Thymus (tissue), 11 donors: ENCODE data around the gene FOXR1. TPM values are rescaled to one million over a fixed set of nuclear protein-coding genes. Genes with fewer than 3 reads are reported as not detected.
A peak's percentile ranks its signal among the peaks of the same experiment; 100 is the strongest.

Experiments used
- DNase-seq, 9 donors: peaks; one replicate each; pipeline ENCODE4 v3.0.0-alpha.2; 2013; ENCODE audit warnings: low spot score in 9 of 9, low read depth in 6 of 9, missing footprints in 1 of 9
- H3K27ac ChIP-seq, 2 donors: one replicate each; pipeline ENCODE4 v1.5.1; 2013; ENCODE audit warnings: control low read depth in 1 of 2, low read depth in 1 of 2, low read length in 1 of 2, mild to moderate bottlenecking in 1 of 2, moderate library complexity in 1 of 2
- H3K27me3 ChIP-seq, 2 donors: one replicate each; pipeline ENCODE4 v1.5.1; 2013; ENCODE audit warnings: low read length in 1 of 2; ENCODE audit not compliant: control insufficient read depth in 2 of 2, insufficient read depth in 1 of 2
- H3K36me3 ChIP-seq, 2 donors: one replicate each; pipeline ENCODE4 v1.5.1; 2013; ENCODE audit warnings: low read length in 1 of 2, mild to moderate bottlenecking in 1 of 2, moderate library complexity in 1 of 2; ENCODE audit not compliant: control insufficient read depth in 2 of 2, insufficient read depth in 2 of 2
- H3K4me1 ChIP-seq, 2 donors: one replicate each; pipeline ENCODE4 v1.5.1; 2013; ENCODE audit warnings: low read length in 2 of 2; ENCODE audit not compliant: control insufficient read depth in 2 of 2, insufficient read depth in 2 of 2
- H3K4me3 ChIP-seq, 2 donors: one replicate each; pipeline ENCODE4 v1.5.1; 2013; ENCODE audit warnings: low read length in 2 of 2, control low read depth in 1 of 2, mild to moderate bottlenecking in 1 of 2
- H3K9me3 ChIP-seq, 2 donors: one replicate each; pipeline ENCODE4 v1.5.1; 2013; ENCODE audit warnings: low read length in 1 of 2, mild to moderate bottlenecking in 1 of 2; ENCODE audit not compliant: control insufficient read depth in 2 of 2, insufficient read depth in 1 of 2
- WGBS: extraction: QIAGEN DNeasy Blood & Tissue Kit; methylation state at CpG from one replicate; pipeline ENCODE4 v1.1.7; 2013; 5-methylcytosine and 5-hydroxymethylcytosine counted together
- polyA plus RNA-seq: library from polyadenylated mRNA; stranded (reverse); fragments of 200-250 nt; gene quantifications from one replicate; pipeline ENCODE4 v1.2.3, GENCODE V29; 2013
- total RNA-seq: library from RNA; stranded (reverse); fragments of 120-200 nt; gene quantifications from one replicate; pipeline ENCODE4 v1.2.4, GENCODE V29; 2013
- donor health status: healthy.

FOXR1 gene
- total and polyA plus RNA-seq, 2 donors, result 0.19 TPM; not detected in 1

DNA sequence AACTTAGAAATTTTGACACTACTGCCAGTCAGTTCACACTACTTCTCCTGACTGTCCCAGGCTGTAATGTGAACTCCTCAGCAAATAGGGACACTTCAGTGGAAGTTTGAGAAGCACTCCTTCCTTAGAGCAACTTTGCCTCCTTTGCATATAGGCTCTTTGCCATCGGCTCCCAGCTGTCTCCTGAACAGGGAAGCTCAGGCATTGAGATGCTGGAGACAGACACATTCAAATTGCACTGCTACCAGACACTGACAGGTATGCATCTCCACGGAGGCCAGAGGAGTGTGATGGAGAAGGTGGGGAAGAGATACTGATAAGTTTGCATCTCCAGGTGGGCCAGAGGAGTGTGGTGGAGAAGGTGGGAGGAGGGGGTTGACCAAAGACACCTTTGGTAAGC, 48.4 kb downstream of the FOXR1 start:
- WGBS, result 78% methylated on average over 2 of the region's 2 CpGs
- Histone ChIP-seq H3K9me3 (peaks cover 0 to 6% of the 10 kb centered on the region in 2 donors), H3K27ac (no peak overlapping the region), H3K4me1 (peaks cover 18 to 29% of the 10 kb centered on the region in 2 donors), H3K27me3 (no peaks in the 10 kb centered on the region), H3K36me3 (peaks cover 41 to 57% of the 10 kb centered on the region in 2 donors), H3K4me3 (peak overlapping the region; percentile 64 to 100)
- no peak for DNase-seq

DNA sequence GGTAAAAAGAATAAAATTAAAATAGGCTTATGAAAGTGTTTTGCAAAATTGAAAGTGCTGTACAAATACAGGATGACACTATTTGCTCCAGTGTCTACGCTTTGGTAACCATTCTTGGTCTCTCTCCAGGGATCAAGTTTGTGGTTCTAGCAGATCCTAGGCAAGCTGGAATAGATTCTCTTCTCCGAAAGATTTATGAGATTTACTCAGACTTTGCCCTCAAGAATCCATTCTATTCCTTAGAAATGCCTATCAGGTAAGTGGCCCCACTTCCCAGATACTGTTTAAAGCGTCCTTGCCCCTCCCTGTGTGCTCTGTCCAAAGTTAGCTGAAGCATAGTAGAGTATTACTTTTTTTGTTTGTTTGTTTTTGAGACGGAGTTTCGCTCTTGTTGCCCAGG, 50.1 kb downstream of the FOXR1 start:
- H3K4me3 ChIP-seq, result no peak overlapping the region
- H3K27me3 ChIP-seq, result no peaks in the 10 kb centered on the region
- WGBS, result 98% methylated on average over 5 of the region's 5 CpGs
- peaks cover 14 to 23% of the 10 kb centered on the region in 2 donors for H3K4me1 ChIP-seq
- peaks cover 41 to 52% of the 10 kb centered on the region in 2 donors for H3K36me3 ChIP-seq
- no peak overlapping the region for H3K27ac ChIP-seq
- DNase-seq, result no peak
- H3K9me3 ChIP-seq, result peaks cover 0 to 6% of the 10 kb centered on the region in 2 donors

DNA sequence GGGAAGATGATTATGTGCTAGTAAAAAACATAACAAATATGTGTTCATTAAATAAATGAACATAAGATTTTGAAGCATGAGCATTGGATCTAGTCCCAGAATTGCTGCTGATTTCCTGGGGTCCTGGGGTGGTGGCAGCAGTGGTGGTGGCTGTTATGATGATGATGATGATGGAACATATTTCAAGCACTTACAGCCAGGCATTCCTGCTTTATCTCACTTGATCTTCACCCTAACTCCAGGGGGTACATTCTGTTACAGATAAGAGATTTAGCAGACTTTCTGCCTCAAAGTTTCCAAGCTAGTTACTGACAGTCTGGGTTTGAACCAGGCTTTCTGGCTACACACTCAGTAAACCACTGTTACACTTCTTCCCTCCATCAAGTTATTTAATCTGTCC, 52.2 kb downstream of the FOXR1 start:
- Histone ChIP-seq H3K9me3 (no peaks in the 10 kb centered on the region), H3K4me1 (peaks cover 8 to 18% of the 10 kb centered on the region in 2 donors), H3K36me3 (peaks cover 41 to 62% of the 10 kb centered on the region in 2 donors), H3K27ac (no peak overlapping the region), H3K27me3 (no peaks in the 10 kb centered on the region), H3K4me3 (no peak overlapping the region)
- no peak for DNase-seq

DNA sequence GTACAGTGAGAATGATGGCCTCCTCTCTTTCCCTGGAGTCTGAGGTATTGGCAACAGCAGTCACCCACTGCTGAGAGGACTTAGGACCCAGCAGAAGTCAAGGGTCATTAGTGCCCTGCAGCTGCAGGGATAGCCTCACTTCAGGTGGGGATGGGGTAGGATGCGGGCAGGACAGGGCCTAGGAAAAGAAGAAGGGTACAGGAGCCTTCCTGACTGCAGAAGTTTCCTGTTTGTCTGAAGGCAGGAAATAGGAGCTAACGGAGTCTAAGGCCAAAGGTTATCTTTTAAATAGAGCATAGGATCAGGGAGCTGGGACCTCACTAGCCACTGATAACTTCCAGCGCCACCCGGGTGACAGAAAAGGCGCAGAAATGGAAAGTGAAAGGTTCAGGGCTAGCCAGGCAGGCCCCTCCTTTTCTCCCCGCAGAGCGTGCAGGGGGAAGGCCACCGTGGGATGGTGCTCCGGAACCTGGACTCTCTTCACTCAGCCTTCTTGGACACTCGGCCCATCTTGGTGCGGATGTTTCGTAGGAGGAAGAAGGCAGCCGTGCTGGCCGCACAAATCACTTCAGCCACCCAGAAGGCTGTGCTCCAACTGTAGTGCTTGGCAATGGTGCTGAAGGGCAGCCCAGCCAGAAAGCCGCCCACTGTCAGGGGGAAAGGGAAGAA, 53.0 kb downstream of the FOXR1 start:
- H3K4me1 ChIP-seq, result peaks cover 9 to 20% of the 10 kb centered on the region in 2 donors
- H3K9me3 ChIP-seq, result no peaks in the 10 kb centered on the region
- no peaks in the 10 kb centered on the region for H3K27me3 ChIP-seq
- H3K36me3 ChIP-seq, result peaks cover 41 to 65% of the 10 kb centered on the region in 2 donors
- WGBS, result 95% methylated on average over 15 of the region's 15 CpGs
- H3K4me3 ChIP-seq, result no peak overlapping the region
- H3K27ac ChIP-seq, result no peak overlapping the region
- no peak for DNase-seq

DNA sequence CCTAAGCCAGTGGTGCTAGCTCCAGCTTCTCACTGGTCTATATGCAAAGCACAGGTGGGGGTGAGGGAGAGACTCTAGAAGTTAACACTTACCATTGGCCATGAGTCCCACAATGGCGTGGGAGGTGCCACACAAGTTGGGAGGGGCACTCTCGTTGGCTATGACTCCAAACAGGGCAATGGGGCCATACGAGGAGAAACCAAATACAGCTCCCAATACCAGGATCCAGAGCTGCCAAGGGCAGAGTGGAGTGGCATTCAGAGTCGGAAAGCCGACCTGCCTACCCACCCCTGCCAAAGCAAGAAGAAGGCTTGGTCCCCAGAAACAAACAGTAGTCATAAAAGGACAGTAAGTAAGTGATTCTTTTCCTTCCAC, 53.5 kb downstream of the FOXR1 start:
- H3K27me3 ChIP-seq, result no peaks in the 10 kb centered on the region
- DNase-seq, result no peak
- no peak overlapping the region for H3K4me3 ChIP-seq
- H3K36me3 ChIP-seq, result peaks cover 41 to 65% of the 10 kb centered on the region in 2 donors
- no peaks in the 10 kb centered on the region for H3K9me3 ChIP-seq
- no peak overlapping the region for H3K27ac ChIP-seq
- 92% methylated on average over 5 of the region's 5 CpGs for WGBS
- H3K4me1 ChIP-seq, result peaks cover 7 to 20% of the 10 kb centered on the region in 2 donors

DNA sequence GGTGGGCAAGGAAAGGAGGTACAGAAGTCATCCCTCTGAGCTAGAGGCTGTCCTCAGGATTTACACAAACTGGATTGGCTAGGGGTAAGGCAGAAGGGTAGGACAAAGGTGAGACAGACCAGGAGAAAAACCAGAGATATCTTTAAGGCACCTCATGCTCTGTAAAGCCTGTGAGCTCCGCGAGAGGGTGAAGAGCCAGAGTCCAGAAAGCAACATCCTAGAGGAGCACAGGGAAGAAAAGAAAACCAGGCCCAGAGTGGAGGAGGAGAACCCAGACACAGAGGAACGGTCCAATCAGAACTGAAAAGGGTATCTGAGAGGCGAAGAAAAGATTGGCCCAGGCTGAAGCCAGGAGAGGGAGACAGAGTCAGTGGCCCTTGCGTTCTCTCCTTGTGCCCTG, 54.0 kb downstream of the FOXR1 start:
- H3K36me3 ChIP-seq, result peaks cover 41 to 65% of the 10 kb centered on the region in 2 donors
- no peak overlapping the region for H3K27ac ChIP-seq

DNA sequence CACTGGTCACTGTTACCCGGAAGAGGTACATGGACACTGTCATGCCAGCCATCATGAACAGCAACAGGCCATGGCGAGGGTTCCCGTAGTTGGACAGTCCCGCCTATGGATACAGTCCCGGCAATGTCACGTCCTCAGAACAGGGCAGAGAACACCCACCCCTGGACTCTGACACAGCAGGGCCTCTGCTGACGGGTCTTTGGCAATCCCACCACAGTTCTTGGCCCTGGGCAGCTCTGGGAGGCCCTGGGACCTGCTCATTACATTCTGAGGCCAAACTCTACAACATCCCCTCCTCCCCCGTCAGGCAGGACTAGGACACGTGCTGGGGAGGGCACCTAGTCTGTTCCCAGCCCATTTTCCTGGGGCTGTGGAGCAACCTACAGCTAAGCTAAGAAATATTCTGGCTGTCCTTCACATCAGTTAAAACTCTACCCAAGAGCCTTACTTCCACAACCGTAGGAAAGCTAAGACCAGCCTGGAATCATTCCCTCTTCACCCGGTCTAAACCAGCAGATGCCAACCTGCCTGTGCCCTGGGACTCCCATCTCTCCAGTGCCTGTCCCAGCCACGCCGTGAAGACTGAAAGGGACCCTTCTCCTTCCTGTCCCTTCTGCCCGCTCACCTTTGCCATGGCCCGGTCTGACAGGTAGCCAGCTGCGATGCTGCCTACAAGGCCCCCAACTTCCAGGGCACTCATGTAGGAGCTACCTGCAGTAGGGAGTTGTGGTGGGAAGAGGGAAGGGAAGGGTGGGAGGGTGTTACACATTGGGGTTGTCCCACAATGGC, 54.6 kb downstream of the FOXR1 start:
- peaks cover 3 to 19% of the 10 kb centered on the region in 2 donors for H3K4me1 ChIP-seq
- H3K36me3 ChIP-seq, result peaks cover 41 to 63% of the 10 kb centered on the region in 2 donors
- H3K27ac ChIP-seq, result no peak overlapping the region
- H3K9me3 ChIP-seq, result no peaks in the 10 kb centered on the region
- no peak overlapping the region for H3K4me3 ChIP-seq
- 96% methylated on average over 16 of the region's 16 CpGs for WGBS
- H3K27me3 ChIP-seq, result no peaks in the 10 kb centered on the region
- no peak for DNase-seq

More for the DNA sequence above, 54.0 kb downstream of the FOXR1 start:
- whole genome bisulfite sequencing, result 96% methylated on average over 5 of the region's 5 CpGs
- Histone ChIP-seq H3K4me1 (peaks cover 3 to 17% of the 10 kb centered on the region in 2 donors), H3K9me3 (no peaks in the 10 kb centered on the region), H3K4me3 (no peak overlapping the region), H3K27me3 (no peaks in the 10 kb centered on the region)
- DNase-seq, result no peak

DNA sequence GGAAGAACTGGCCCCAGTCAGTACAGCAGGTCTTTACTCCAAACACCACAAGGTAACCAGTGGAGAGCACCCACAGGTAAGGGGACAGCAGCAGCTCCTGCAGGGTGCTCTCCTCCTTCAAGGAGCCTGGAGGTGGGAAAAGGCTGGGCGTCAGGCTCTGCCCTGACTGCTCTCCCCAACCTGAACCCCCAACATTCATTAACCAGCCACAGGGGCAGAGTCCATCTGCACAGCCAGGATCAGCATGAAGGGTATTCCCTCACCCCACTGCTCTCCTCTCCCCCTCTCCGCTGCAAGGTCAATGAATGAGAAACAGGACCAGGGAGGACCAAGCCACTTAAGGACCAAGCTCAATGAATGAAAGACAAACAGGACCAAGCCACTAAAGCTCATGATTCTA, 55.4 kb downstream of the FOXR1 start:
- Histone ChIP-seq H3K4me1 (peaks cover 3 to 19% of the 10 kb centered on the region in 2 donors), H3K27ac (no peak overlapping the region), H3K9me3 (no peaks in the 10 kb centered on the region), H3K27me3 (no peaks in the 10 kb centered on the region), H3K4me3 (no peak overlapping the region), H3K36me3 (peaks cover 34 to 55% of the 10 kb centered on the region in 2 donors)
- 99% methylated on average over 2 of the region's 2 CpGs for WGBS
- no peak for DNase-seq

DNA sequence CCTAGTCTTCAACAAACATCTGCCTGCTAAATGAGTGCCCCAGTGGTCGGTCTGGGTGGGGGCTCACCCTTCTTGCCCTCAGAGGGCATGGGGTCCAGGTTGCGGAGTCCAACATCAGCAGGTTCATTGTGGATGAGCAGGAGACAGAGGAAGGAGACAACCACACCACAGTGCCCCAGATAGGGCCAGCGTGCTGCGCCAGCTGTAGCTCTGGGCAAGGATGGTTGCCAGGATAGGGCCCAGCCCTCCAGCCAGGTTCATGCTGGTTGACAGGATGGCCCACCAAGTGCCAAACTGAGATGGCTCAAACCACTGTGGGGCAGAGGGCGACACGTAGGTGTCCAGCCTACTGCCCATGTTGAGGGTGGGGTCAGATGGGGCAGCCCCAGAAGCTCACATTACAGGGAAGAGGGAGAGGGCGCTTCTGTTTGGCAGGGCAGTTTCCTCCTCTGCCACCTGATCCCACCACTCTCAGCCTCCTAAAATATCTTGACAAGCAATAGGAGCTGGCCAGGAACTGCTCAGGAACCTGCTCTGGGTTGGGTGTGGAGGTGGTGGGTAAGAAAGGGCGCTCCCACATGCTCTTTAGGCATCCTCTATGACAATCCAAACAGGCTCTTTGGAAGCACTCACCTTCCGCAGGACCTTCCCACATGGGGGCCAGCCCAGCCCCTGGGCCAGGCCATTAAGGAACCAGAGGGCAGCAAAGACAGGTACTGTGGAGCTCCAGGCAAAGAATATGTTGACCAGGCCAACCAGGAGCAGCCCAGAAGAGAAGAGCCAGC, 56.2 kb downstream of the FOXR1 start:
- peaks cover 34 to 48% of the 10 kb centered on the region in 2 donors for H3K36me3 ChIP-seq
- H3K4me3 ChIP-seq, result no peak overlapping the region
- no peaks in the 10 kb centered on the region for H3K9me3 ChIP-seq
- no peak overlapping the region for H3K27ac ChIP-seq
- H3K27me3 ChIP-seq, result no peaks in the 10 kb centered on the region
- H3K4me1 ChIP-seq, result peaks cover 3 to 19% of the 10 kb centered on the region in 2 donors
- no peak for DNase-seq
- WGBS, result 98% methylated on average over 9 of the region's 9 CpGs
